ENCODE measurements around the gene PLSCR1. TPM values are rescaled to one million over a fixed set of nuclear protein-coding genes. Genes with fewer than 3 reads are reported as not detected.

Gene PLSCR1
- total RNA-seq, 2 experiments from 2014 or later = 65.8 to 69.0 TPM

DNA sequence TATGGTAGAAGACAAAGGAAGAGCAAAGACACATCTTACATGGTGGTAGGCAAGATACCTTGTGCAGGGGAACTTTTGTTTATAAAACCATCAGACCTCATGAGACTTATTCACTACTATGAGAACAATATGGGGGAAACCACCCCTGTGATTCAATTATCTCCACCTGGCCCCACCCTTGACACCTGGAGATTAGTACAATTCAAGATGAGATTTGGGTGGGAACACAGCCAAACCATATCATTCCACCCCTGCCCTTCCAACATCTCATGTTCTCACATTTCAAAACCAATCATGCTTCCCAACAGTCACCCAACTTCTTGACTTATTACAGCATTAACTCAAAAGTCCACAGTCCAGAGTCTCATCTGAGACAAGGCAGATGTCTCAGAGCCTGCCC lies 21.7 kb upstream of the PLSCR1 start:
- ChIA-PET POLR2A (no interaction called here), CTCF (interaction anchor here (1.0 kb wide), 1 partner anchor 42 kb away, joined by 3 read pairs; no protein-coding TSS in a partner anchor)
- H3K36me3 Mint-ChIP-seq = no peaks in the 10 kb centered on the region
- no peaks in the 10 kb centered on the region for H3K4me1 Mint-ChIP-seq (ENCODE audit: low read depth)
- no peak for DNase-seq
- no peak overlapping the region for H3K27ac Mint-ChIP-seq
- H3K9me3 Mint-ChIP-seq = no peaks in the 10 kb centered on the region
- peaks cover 5% of the 10 kb centered on the region for H3K27me3 Mint-ChIP-seq
- H3K4me3 Mint-ChIP-seq = no peak overlapping the region
- intact Hi-C loops (cut with micrococcal nuclease) = no loop called here

DNA sequence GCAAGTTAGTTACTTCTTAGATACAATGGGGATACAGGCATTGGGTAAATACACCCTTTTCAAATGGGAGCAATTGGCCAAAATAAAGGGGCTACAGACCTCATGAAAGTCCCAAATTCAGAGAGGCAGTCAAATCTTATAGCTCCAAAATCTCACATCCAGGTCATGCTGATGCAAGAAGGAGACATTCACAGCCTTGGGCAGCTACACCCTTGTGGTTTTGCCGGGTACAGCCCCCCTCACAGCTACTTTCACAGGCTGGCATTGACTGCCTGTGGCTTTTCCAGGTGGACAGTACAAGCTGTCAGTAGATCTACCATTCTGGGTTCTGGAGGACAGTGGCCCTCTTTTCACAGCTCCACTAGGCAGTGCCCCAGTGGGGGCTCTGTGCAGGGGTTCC lies 17.5 kb upstream of the PLSCR1 start:
- intact Hi-C loops (cut with micrococcal nuclease) = no loop called here
- Mint-ChIP-seq H3K36me3 (no peaks in the 10 kb centered on the region), H3K4me3 (no peak overlapping the region), H3K27me3 (peaks cover 4% of the 10 kb centered on the region), H3K27ac (no peak overlapping the region), H3K4me1 (ENCODE audit: low read depth) (no peaks in the 10 kb centered on the region), H3K9me3 (no peaks in the 10 kb centered on the region)
- no peak for DNase-seq
- CTCF ChIA-PET = no interaction called here
- POLR2A ChIA-PET = no interaction called here

DNA sequence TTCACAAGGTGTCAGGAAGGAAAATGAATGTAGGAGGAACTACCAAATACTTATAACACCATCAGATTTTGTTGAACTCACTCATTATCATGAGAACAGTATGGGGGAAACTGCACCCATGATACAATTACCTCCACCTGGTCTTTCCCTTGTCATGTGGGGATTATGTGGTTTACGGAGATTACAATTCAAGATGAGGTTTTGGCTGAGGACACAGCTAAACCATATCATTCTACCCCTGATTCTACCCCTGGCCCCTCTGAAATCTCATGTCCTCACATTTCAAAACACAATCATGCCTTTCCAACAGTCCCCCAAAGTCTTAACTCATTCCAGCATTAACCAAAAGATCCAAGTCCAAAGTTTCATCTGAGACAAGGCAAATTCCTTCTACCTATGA lies 17.1 kb upstream of the PLSCR1 start:
- peaks cover 4% of the 10 kb centered on the region for H3K27me3 Mint-ChIP-seq
- no peaks in the 10 kb centered on the region for H3K36me3 Mint-ChIP-seq
- no peaks in the 10 kb centered on the region for H3K9me3 Mint-ChIP-seq
- intact Hi-C loops (cut with micrococcal nuclease) = no loop called here
- CTCF ChIA-PET = no interaction called here
- H3K4me1 Mint-ChIP-seq (ENCODE audit: low read depth) = no peaks in the 10 kb centered on the region
- POLR2A ChIA-PET = no interaction called here
- no peak overlapping the region for H3K27ac Mint-ChIP-seq
- no peak overlapping the region for H3K4me3 Mint-ChIP-seq
- DNase-seq = no peak

DNA sequence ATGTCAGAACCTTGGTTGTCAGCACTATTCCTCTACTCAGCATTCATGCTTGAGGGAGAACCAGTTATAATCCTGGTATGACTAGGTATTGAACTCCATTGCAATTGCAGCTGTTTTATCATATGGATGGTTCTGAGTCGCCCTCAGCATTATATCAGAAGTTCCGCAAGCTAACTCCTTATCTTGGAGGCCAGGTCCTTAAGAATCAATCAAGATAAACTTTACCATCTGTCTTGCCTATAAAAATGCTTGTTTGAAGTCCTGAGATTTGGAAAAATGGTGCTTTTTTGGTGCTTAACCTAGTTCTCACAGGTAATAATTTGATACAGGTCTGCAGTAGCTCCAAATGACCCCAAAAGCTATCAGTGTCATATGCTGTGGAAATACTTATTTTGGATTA lies 16.3 kb upstream of the PLSCR1 start:
- no peak for DNase-seq
- Mint-ChIP-seq H3K36me3 (no peaks in the 10 kb centered on the region), H3K4me1 (ENCODE audit: low read depth) (no peaks in the 10 kb centered on the region), H3K27me3 (peaks cover 5% of the 10 kb centered on the region), H3K27ac (no peak overlapping the region), H3K4me3 (no peak overlapping the region), H3K9me3 (no peaks in the 10 kb centered on the region)
- CTCF ChIA-PET = no interaction called here
- intact Hi-C loops (cut with micrococcal nuclease) = no loop called here
- POLR2A ChIA-PET = no interaction called here

GRCh38 chr3:146559388-146559787 lies 15.0 kb upstream of the PLSCR1 start:
- intact Hi-C loops (cut with micrococcal nuclease) = no loop called here
- H3K36me3 Mint-ChIP-seq = no peaks in the 10 kb centered on the region

DNA sequence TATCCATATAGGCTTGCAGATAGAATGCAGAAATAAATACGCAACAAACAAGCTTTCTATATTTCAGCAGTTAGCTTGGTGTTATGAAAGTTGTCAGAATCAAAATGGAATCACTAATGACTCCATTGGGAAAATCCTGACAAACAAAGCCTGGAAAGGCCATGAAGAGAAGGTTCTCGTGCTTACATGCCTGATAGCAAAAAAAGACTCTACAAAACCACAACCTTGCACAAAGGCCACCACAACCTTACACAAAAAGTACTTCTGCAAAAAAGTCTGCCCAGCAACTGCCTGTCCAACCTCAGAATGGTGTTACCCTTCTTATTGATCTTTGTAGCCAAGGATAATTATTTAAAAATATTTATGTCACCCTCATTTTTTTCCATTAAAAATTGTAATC lies 14.4 kb upstream of the PLSCR1 start:
- intact Hi-C loops (cut with micrococcal nuclease) = no loop called here
- no peak for DNase-seq
- ChIA-PET CTCF (no interaction called here), POLR2A (no interaction called here)
- peaks cover 5% of the 10 kb centered on the region for H3K27me3 Mint-ChIP-seq
- H3K36me3 Mint-ChIP-seq = no peaks in the 10 kb centered on the region
- no peak overlapping the region for H3K4me3 Mint-ChIP-seq
- no peaks in the 10 kb centered on the region for H3K4me1 Mint-ChIP-seq (ENCODE audit: low read depth)
- H3K9me3 Mint-ChIP-seq = no peaks in the 10 kb centered on the region
- no peak overlapping the region for H3K27ac Mint-ChIP-seq

More at GRCh38 chr3:146559388-146559787, 15.0 kb upstream of the PLSCR1 start:
- ChIA-PET POLR2A (no interaction called here), CTCF (no interaction called here)
- H3K4me1 Mint-ChIP-seq (ENCODE audit: low read depth) = no peaks in the 10 kb centered on the region
- no peak overlapping the region for H3K27ac Mint-ChIP-seq
- H3K27me3 Mint-ChIP-seq = peaks cover 5% of the 10 kb centered on the region
- no peaks in the 10 kb centered on the region for H3K9me3 Mint-ChIP-seq
- DNase-seq = no peak
- H3K4me3 Mint-ChIP-seq = no peak overlapping the region

- Mint-ChIP-seq H3K4me1 (ENCODE audit: low read depth) (no peaks in the 10 kb centered on the region), H3K4me3 (no peak overlapping the region), H3K36me3 (no peaks in the 10 kb centered on the region), H3K27me3 (peaks cover 4% of the 10 kb centered on the region), H3K27ac (no peak overlapping the region), H3K9me3 (no peaks in the 10 kb centered on the region)
- intact Hi-C loops (cut with micrococcal nuclease) = no loop called here
- no peak for DNase-seq
- ChIA-PET CTCF (interaction anchor here (0.7 kb wide), 1 partner anchor 113 kb away, joined by 3 read pairs; no protein-coding TSS in a partner anchor), POLR2A (no interaction called here)
Measured at GRCh38 chr3:146557745-146558144, 13.3 kb upstream of the PLSCR1 start.

DNA sequence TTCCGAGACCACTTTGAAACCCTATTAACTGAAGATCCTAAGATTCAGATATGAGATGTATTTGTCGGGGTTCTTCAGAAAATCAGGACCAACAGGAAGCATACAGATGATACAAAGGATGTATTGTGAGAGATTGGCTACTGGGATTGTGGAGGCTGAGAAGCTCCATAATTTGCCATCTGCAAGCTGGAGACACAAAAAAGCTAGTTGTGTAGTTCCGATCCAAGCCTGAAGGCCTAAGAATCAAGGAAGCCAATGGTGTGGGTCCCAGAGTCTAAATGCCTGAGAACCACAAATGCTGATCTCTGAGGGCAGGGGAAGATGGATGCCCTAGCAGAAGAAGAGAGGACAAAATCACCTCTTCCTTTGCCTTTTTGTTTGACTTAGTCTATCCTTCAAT lies 10.9 kb upstream of the PLSCR1 start:
- intact Hi-C loops (cut with micrococcal nuclease) = no loop called here
- DNase-seq = no peak
- Mint-ChIP-seq H3K4me3 (no peak overlapping the region), H3K36me3 (no peaks in the 10 kb centered on the region), H3K4me1 (ENCODE audit: low read depth) (peaks cover 10% of the 10 kb centered on the region), H3K9me3 (no peaks in the 10 kb centered on the region), H3K27me3 (peaks cover 2% of the 10 kb centered on the region), H3K27ac (no peak overlapping the region)
- POLR2A ChIA-PET = no interaction called here
- CTCF ChIA-PET = no interaction called here

- peaks cover 18% of the 10 kb centered on the region for H3K4me1 Mint-ChIP-seq (ENCODE audit: low read depth)
- H3K4me3 Mint-ChIP-seq = no peak overlapping the region
- ChIA-PET POLR2A (no interaction called here), CTCF (no interaction called here)
- peaks cover 2% of the 10 kb centered on the region for H3K27me3 Mint-ChIP-seq
- no peaks in the 10 kb centered on the region for H3K9me3 Mint-ChIP-seq
- DNase-seq = no peak
- H3K36me3 Mint-ChIP-seq = no peaks in the 10 kb centered on the region
- intact Hi-C loops (cut with micrococcal nuclease) = no loop called here
- no peak overlapping the region for H3K27ac Mint-ChIP-seq
Measured at GRCh38 chr3:146554151-146554760, 9.8 kb upstream of the PLSCR1 start.

DNA sequence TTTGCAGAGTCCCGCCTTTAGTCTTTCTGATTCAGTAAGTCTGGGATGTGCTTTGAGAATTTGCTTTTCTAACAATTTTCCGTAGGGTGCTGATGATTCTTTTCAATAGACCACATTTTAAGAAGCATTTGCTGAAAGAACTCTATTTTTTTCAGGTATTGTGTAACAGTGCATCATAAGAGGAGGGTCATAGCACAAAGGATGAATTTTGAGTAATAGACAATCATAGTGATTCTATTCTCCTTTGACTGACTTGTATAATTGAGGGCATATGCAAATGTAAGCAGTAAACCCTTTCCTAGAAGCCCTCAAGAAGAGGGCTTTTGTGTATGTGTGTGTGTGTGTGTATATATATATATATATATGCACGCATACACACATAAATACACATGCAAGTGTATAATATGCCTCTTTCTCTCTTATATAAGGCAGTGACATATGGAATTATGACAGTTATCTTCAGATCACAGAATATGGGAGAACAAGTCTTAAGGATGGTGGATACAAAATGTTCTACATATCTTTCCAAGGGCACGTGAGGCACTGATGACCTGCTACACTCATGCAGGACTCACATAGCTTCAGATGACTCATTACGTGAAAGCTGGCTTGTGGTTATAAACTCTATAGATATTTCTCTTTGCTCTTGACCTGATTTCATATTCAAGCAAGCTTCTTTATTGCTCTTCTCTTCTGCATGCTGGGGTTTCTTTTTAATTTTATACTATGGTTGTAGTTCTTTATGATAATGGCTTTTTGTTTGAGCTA lies 6.5 kb upstream of the PLSCR1 start:
- H3K4me1 Mint-ChIP-seq (ENCODE audit: low read depth) = peaks cover 38% of the 10 kb centered on the region
- no peaks in the 10 kb centered on the region for H3K36me3 Mint-ChIP-seq
- DNase-seq = peak; percentile 18
- intact Hi-C loops (cut with micrococcal nuclease) = loop anchor here (1.0 kb wide), 1 partner anchor 9 kb away; no protein-coding TSS in a partner anchor
- H3K4me3 Mint-ChIP-seq = no peak overlapping the region
- H3K27me3 Mint-ChIP-seq = peaks cover 2% of the 10 kb centered on the region
- no peaks in the 10 kb centered on the region for H3K9me3 Mint-ChIP-seq
- no peak overlapping the region for H3K27ac Mint-ChIP-seq
- ChIA-PET POLR2A (no interaction called here), CTCF (no interaction called here)

DNA sequence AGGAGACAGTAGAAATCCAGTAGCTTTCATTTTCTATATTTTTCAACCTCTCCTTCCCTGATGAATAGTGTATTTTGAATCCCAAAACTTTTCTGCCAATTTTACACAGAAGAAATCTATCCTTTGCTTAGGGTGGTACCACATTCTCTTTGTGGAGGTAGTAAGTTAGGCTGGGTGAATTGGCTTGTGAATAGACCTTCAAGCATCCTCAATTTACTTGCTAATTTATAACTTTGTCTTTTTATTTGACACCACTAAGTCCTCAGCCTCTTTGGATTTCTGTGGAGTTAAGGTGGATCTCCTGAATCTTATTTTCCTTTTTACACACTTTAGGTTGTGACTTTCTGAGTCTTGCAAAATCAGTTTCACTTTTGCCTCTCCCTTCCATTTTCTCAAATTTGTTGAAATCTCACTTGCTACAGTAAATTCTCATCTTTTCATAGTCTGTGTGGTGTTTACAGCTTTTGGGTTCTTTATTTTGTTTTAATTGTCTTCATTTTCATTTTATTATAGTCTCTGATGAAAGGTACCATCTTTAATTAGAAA lies 5.7 kb upstream of the PLSCR1 start:
- POLR2A ChIA-PET = no interaction called here
- H3K36me3 Mint-ChIP-seq = no peaks in the 10 kb centered on the region
- no peaks in the 10 kb centered on the region for H3K27me3 Mint-ChIP-seq
- H3K4me1 Mint-ChIP-seq (ENCODE audit: low read depth) = peaks cover 41% of the 10 kb centered on the region
- no peaks in the 10 kb centered on the region for H3K9me3 Mint-ChIP-seq
- no peak for DNase-seq
- CTCF ChIA-PET = no interaction called here
- no peak overlapping the region for H3K27ac Mint-ChIP-seq
- H3K4me3 Mint-ChIP-seq = no peak overlapping the region
- intact Hi-C loops (cut with micrococcal nuclease) = no loop called here

DNA sequence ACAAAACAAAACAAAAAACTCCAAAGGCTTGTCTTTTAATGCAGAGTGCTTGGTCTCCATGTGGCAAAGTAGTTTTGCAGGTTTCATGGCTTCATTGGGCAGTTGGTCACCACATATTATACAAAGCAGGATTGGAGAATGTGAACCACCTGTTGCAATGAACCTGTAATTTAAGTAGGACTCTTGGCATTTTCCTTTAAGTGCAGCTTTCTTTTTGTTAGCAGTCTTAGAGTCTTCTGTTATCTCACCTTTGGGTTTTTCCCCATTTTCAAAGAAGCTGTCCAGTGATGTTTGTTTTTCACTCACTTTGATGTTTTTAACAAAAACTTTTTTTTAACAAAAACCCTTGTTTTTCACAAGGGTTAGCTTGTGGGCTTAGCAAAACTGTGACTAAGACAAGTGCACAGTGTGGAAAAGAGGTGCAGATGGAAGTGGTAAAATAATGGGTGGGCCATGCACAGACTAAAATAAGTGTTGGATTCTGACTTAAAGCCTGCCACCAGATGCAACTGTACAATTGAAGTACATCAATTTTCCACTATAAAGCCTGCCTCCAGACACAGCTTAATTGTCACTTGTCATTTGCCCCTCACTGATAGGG lies 2.9 kb upstream of the PLSCR1 start:
- CTCF ChIA-PET = no interaction called here
- H3K4me1 Mint-ChIP-seq (ENCODE audit: low read depth) = peaks cover 50% of the 10 kb centered on the region
- no peak overlapping the region for H3K27ac Mint-ChIP-seq

More for the DNA sequence above, 2.9 kb upstream of the PLSCR1 start:
- POLR2A ChIA-PET = interaction anchor here (0.7 kb wide), 1 partner anchor 159 kb away, joined by 4 read pairs; no protein-coding TSS in a partner anchor
- Mint-ChIP-seq H3K36me3 (peaks cover under 1% of the 10 kb centered on the region), H3K9me3 (no peaks in the 10 kb centered on the region), H3K4me3 (no peak overlapping the region), H3K27me3 (no peaks in the 10 kb centered on the region)
- DNase-seq = no peak
- intact Hi-C loops (cut with micrococcal nuclease) = no loop called here
